Endodermal cell (in vitro differentiated cells): ENCODE data around the gene VSNL1. TPM values are rescaled to one million over a fixed set of nuclear protein-coding genes. Genes with fewer than 3 reads are reported as not detected.

Experiments used
- DNase-seq: peaks from one replicate; pipeline ENCODE4 v3.0.0-alpha.2; 2017
- H3K27ac ChIP-seq: 2 replicates; pipeline ENCODE4 v1.5.1; 2013; ENCODE audit warnings: mild to moderate bottlenecking, low read depth, low read length, moderate library complexity
- H3K27me3 ChIP-seq: 2 replicates; pipeline ENCODE4 v1.6.1; 2013; ENCODE audit warnings: mild to moderate bottlenecking, low read length, moderate library complexity; ENCODE audit not compliant: insufficient read depth, control insufficient read depth, poor library complexity, severe bottlenecking
- H3K36me3 ChIP-seq: 2 replicates; pipeline ENCODE4 v1.7.0; 2013; ENCODE audit warnings: mild to moderate bottlenecking, low read length, moderate library complexity; ENCODE audit not compliant: control insufficient read depth, insufficient read depth
- H3K4me1 ChIP-seq: one replicate; pipeline ENCODE4 v1.7.0; 2013; ENCODE audit warnings: low read length; ENCODE audit not compliant: control insufficient read depth, insufficient read depth
- H3K4me3 ChIP-seq: 2 replicates; pipeline ENCODE4 v1.5.1; 2013; ENCODE audit warnings: mild to moderate bottlenecking, low read length, moderate library complexity
- H3K9ac ChIP-seq: 2 replicates; pipeline ENCODE4 v1.6.1; 2013; ENCODE audit warnings: mild to moderate bottlenecking, low read length, moderate library complexity; ENCODE audit not compliant: poor library complexity, severe bottlenecking; ENCODE audit errors: extremely low read depth
- H3K9me3 ChIP-seq: 2 replicates; pipeline ENCODE4 v1.6.1; 2013; ENCODE audit warnings: mild to moderate bottlenecking, low read length, moderate library complexity; ENCODE audit not compliant: control insufficient read depth
- H3K27ac Mint-ChIP-seq: 2 replicates; pipeline ENCODE4 v1.8.0; 2020; ENCODE audit warnings: mixed read lengths
- H3K27me3 Mint-ChIP-seq: 2 replicates; pipeline ENCODE4 v1.8.0; 2021; ENCODE audit warnings: mild to moderate bottlenecking, mixed read lengths; ENCODE audit not compliant: insufficient read depth
- H3K36me3 Mint-ChIP-seq: 2 replicates; pipeline ENCODE4 v1.8.0; 2020; ENCODE audit warnings: low read depth, mixed read lengths
- H3K4me1 Mint-ChIP-seq: 2 replicates; pipeline ENCODE4 v1.8.0; 2020; ENCODE audit warnings: mixed read lengths
- H3K4me3 Mint-ChIP-seq: 2 replicates; pipeline ENCODE4 v1.8.0; 2020; ENCODE audit warnings: mild to moderate bottlenecking, moderate library complexity, mixed read lengths
- H3K9me3 Mint-ChIP-seq: 2 replicates; pipeline ENCODE4 v1.8.0; 2020; ENCODE audit warnings: mild to moderate bottlenecking, mixed read lengths
- CTCF ChIP-seq: fragments of 200-600 bp; sonication (generic); conservative IDR thresholded peaks from 2 replicates; pipeline ENCODE4 v1.5.0; 2021; ENCODE audit warnings: antibody characterized with exemption, mild to moderate bottlenecking
- WGBS, 2 experiments: methylation state at CpG; one replicate each; pipeline versions ENCODE4 v1.1.5 to v1.1.7; 2013; ENCODE audit warnings: missing lambda C conversion rate in 2 of 2, mixed read lengths in 1 of 2; ENCODE audit not compliant: insufficient coverage in 1 of 2, insufficient read length in 1 of 2; 5-methylcytosine and 5-hydroxymethylcytosine counted together
- total RNA-seq, 2 donors: library from RNA; stranded (reverse); fragmentation: NEBNext Ultra II Directional in 1 of 2; extraction: Animal tissue kit (Norgen Biotek cat#: 25700) in 1 of 2; gene quantifications; 2 replicates in 1 of 2; 3 replicates in 1 of 2; pipeline ENCODE4 v1.2.1, GENCODE V29; 2021

VSNL1 gene
- total RNA-seq, 2 donors from 2014 or later = 1.4 to 3.3 TPM

DNA sequence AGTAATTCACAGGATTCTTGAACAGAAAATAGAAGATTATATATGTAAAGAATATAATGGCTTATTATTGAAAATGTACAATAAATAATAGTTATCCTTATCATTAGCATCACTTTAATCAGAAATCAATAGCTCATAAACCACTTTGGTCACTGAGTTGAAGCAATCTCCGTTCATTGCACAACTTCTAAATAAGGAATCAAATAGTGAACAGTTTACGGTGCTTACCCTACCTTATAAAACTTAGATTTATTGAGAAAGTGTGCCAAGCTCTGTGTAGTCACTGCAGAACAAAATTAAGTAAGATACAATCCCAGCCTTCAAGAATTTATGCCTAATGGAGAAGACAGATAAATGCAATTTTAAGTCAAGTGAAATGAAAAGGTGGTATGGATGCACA is 6.7 kb downstream of the VSNL1 start:
- Mint-ChIP-seq H3K36me3 (no peaks in the 10 kb centered on the region), H3K4me1 (peaks cover 29% of the 10 kb centered on the region), H3K9me3 (no peaks in the 10 kb centered on the region), H3K27ac (no peak overlapping the region), H3K27me3 (peaks cover 20% of the 10 kb centered on the region), H3K4me3 (no peak overlapping the region)
- H3K36me3 ChIP-seq = no peaks in the 10 kb centered on the region
- no peak overlapping the region for H3K4me3 ChIP-seq
- WGBS, 2 experiments = 91% methylated on average over 2 of the region's 2 CpGs; no CpG with 5 or more reads in 1 of the 2 experiments
- no peaks in the 10 kb centered on the region for H3K9me3 ChIP-seq
- H3K4me1 ChIP-seq = no peaks in the 10 kb centered on the region
- no peak overlapping the region for H3K27ac ChIP-seq
- no peak for TF ChIP-seq CTCF
- no peak overlapping the region for H3K9ac ChIP-seq
- no peak for DNase-seq
- H3K27me3 ChIP-seq = peaks cover 24% of the 10 kb centered on the region

DNA sequence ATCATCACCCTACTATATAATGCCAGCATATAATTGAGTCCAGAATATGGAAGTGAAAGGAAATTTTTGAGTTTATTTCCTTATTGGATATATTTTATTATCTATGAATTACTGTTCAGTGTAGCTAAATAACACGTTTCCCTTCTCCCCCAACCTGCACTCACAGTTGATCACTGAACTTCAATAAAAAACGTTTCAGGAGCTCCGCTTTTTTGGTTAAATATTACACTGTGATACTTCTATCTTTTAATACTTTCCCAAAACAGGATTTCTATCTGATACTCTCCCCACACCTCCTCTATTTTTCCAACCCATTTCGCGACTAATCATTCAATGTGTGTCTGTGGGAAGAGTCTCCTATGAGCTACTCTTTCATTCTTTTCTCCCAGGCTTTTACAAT is 7.2 kb downstream of the VSNL1 start:
- Histone ChIP-seq H3K27me3 (peaks cover 19% of the 10 kb centered on the region), H3K27ac (no peak overlapping the region), H3K9ac (no peak overlapping the region), H3K4me1 (no peaks in the 10 kb centered on the region), H3K4me3 (no peak overlapping the region), H3K36me3 (no peaks in the 10 kb centered on the region), H3K9me3 (no peaks in the 10 kb centered on the region)
- Mint-ChIP-seq H3K36me3 (no peaks in the 10 kb centered on the region), H3K4me3 (no peak overlapping the region), H3K4me1 (peaks cover 29% of the 10 kb centered on the region), H3K9me3 (no peaks in the 10 kb centered on the region), H3K27me3 (peaks cover 15% of the 10 kb centered on the region), H3K27ac (no peak overlapping the region)
- DNase-seq = no peak
- WGBS, 2 experiments = 65 to 82% methylated on average over 3 to 5 of the region's 5 CpGs
- no peak for TF ChIP-seq CTCF

- H3K4me1 ChIP-seq = no peaks in the 10 kb centered on the region
- no peak for DNase-seq
- no peak for TF ChIP-seq CTCF
- Mint-ChIP-seq H3K36me3 (no peaks in the 10 kb centered on the region), H3K27me3 (no peaks in the 10 kb centered on the region), H3K4me1 (peaks cover 15% of the 10 kb centered on the region), H3K27ac (no peak overlapping the region), H3K9me3 (no peaks in the 10 kb centered on the region), H3K4me3 (no peak overlapping the region)
- no peaks in the 10 kb centered on the region for H3K36me3 ChIP-seq
- H3K9ac ChIP-seq = no peak overlapping the region
- H3K27me3 ChIP-seq = no peaks in the 10 kb centered on the region
- no peak overlapping the region for H3K27ac ChIP-seq
- H3K9me3 ChIP-seq = no peaks in the 10 kb centered on the region
- no peak overlapping the region for H3K4me3 ChIP-seq
- 89 to 100% methylated on average over 1 of the region's 2 CpGs for WGBS, 2 experiments
These were observed 10.4 kb downstream of the VSNL1 start for GRCh38 chr2:17550907-17551306.
